CD14-positive monocyte (primary cell): ENCODE results near the gene APOBEC3H. TPM values are rescaled to one million over a fixed set of nuclear protein-coding genes. Genes with fewer than 3 reads are reported as not detected.
A peak's percentile ranks its signal among the peaks of the same experiment; 100 is the strongest.
"Not testable (repeated sequence)": the region's sequence is repeated elsewhere in the genome, so short reads cannot be mapped to it uniquely, and the experiment has no call there.

Experiments
- DNase-seq, 3 donors: peaks; one replicate each; pipeline ENCODE4 v3.0.0-alpha.2; 2011 to 2022
- H2AFZ ChIP-seq: 2 replicates; pipeline ENCODE4 v1.6.0; 2012; ENCODE audit warnings: mild to moderate bottlenecking, low read depth, low read length, inconsistent platforms; ENCODE audit not compliant: insufficient read depth, poor library complexity, severe bottlenecking
- H3K27ac ChIP-seq, 2 donors: 1 replicate in 1 of 2; 2 replicates in 1 of 2; pipeline ENCODE4 v1.5.1; 2012 to 2013; ENCODE audit warnings: low read length in 2 of 2, control low read depth in 1 of 2, inconsistent platforms in 1 of 2, low read depth in 1 of 2, mild to moderate bottlenecking in 1 of 2
- H3K27me3 ChIP-seq, 2 donors: one replicate each; pipeline versions ENCODE4 v1.6.0 to v1.6.1; 2011 to 2013; ENCODE audit warnings: low read length in 2 of 2; ENCODE audit not compliant: control insufficient read depth in 2 of 2, insufficient read depth in 2 of 2
- H3K36me3 ChIP-seq, 2 donors: replicated peaks in 1 of 2; 1 replicate in 1 of 2; 2 replicates in 1 of 2; pipeline versions ENCODE4 v1.5.1 to v1.6.1; 2012 to 2013; ENCODE audit warnings: low read length in 2 of 2, control low read depth in 1 of 2, inconsistent platforms in 1 of 2, mild to moderate bottlenecking in 1 of 2; ENCODE audit not compliant: insufficient read depth in 2 of 2, control insufficient read depth in 1 of 2
- H3K4me1 ChIP-seq, 2 donors: 1 replicate in 1 of 2; 2 replicates in 1 of 2; pipeline versions ENCODE4 v1.5.1 to v1.6.1; 2012 to 2013; ENCODE audit warnings: low read length in 2 of 2, control low read depth in 1 of 2, inconsistent platforms in 1 of 2, mild to moderate bottlenecking in 1 of 2, moderate library complexity in 1 of 2; ENCODE audit not compliant: insufficient read depth in 2 of 2, control insufficient read depth in 1 of 2
- H3K4me2 ChIP-seq: replicated peaks from 2 replicates; pipeline ENCODE3; 2012; ENCODE audit warnings: low read length, moderate library complexity, mild to moderate bottlenecking; ENCODE audit not compliant: poor library complexity, severe bottlenecking; ENCODE audit errors: extremely low read depth
- H3K4me3 ChIP-seq, 3 experiments: fragments of 200-600 bp in 1 of 3; sonication (generic) in 1 of 3; replicated peaks in 1 of 3; 1 replicate in 2 of 3; 2 replicates in 1 of 3; pipeline ENCODE4 v1.5.1; 2011 to 2013; ENCODE audit warnings: low read length in 3 of 3, mild to moderate bottlenecking in 3 of 3, control low read depth in 2 of 3, low read depth in 2 of 3, inconsistent platforms in 1 of 3, moderate library complexity in 1 of 3
- H3K79me2 ChIP-seq: 2 replicates; pipeline ENCODE4 v1.6.0; 2012; ENCODE audit warnings: mild to moderate bottlenecking, control low read depth, inconsistent platforms, low read length, moderate library complexity; ENCODE audit not compliant: insufficient read depth
- H3K9ac ChIP-seq: 2 replicates; pipeline ENCODE4 v1.6.0; 2017; ENCODE audit warnings: low read length, mild to moderate bottlenecking; ENCODE audit not compliant: insufficient read depth, poor library complexity, severe bottlenecking
- H3K9me3 ChIP-seq, 2 donors: replicated peaks in 1 of 2; 1 replicate in 1 of 2; 2 replicates in 1 of 2; pipeline versions ENCODE4 v1.5.1 to v1.6.1; 2012 to 2013; ENCODE audit warnings: low read length in 2 of 2, control low read depth in 1 of 2; ENCODE audit not compliant: control insufficient read depth in 1 of 2, insufficient read depth in 1 of 2
- H4K20me1 ChIP-seq: 2 replicates; pipeline ENCODE4 v1.6.0; 2012; ENCODE audit warnings: mild to moderate bottlenecking, low read length, control low read depth, moderate library complexity; ENCODE audit not compliant: insufficient read depth
- H3K27ac Mint-ChIP-seq, 7 donors: one replicate each; pipeline ENCODE4 v1.8.0; 2020; ENCODE audit warnings: mild to moderate bottlenecking in 7 of 7, mixed read lengths in 7 of 7, moderate library complexity in 6 of 7, inconsistent platforms in 2 of 7
- H3K27me3 Mint-ChIP-seq, 3 donors: one replicate each; pipeline ENCODE4 v1.8.0; 2021 to 2022; ENCODE audit warnings: low read depth in 3 of 3, mild to moderate bottlenecking in 3 of 3, mixed read lengths in 3 of 3, moderate library complexity in 3 of 3, inconsistent platforms in 1 of 3
- H3K36me3 Mint-ChIP-seq, 2 donors: one replicate each; pipeline ENCODE4 v1.8.0; 2020; ENCODE audit warnings: mixed read lengths in 2 of 2, inconsistent platforms in 1 of 2, mild to moderate bottlenecking in 1 of 2
- H3K4me1 Mint-ChIP-seq: one replicate; pipeline ENCODE4 v1.8.0; 2020; ENCODE audit warnings: mild to moderate bottlenecking, mixed read lengths
- H3K4me3 Mint-ChIP-seq, 2 donors: one replicate each; pipeline ENCODE4 v1.8.0; 2020; ENCODE audit warnings: mild to moderate bottlenecking in 2 of 2, mixed read lengths in 2 of 2, moderate library complexity in 1 of 2
- H3K9me3 Mint-ChIP-seq, 7 donors: one replicate each; pipeline ENCODE4 v1.8.0; 2020 to 2022; ENCODE audit warnings: mixed read lengths in 7 of 7, mild to moderate bottlenecking in 6 of 7, moderate library complexity in 6 of 7, inconsistent platforms in 2 of 7
- CTCF ChIP-seq: fragments of 200-600 bp; IDR thresholded peaks from one replicate; pipeline ENCODE4 v1.8.0; 2022; ENCODE audit warnings: antibody characterized with exemption, mild to moderate bottlenecking
- WGBS: methylation state at CpG from one replicate; pipeline ENCODE4 v1.1.5; 2013; ENCODE audit warnings: missing lambda C conversion rate; ENCODE audit not compliant: insufficient coverage; 5-methylcytosine and 5-hydroxymethylcytosine counted together
- intact Hi-C, 2 donors: fragments of 100-400 bp; cut with micrococcal nuclease; formaldehyde crosslinking; loops; one replicate each; pipeline versions ENCODE4 v1.15.0 to v1.15.1; 2023
- polyA plus RNA-seq, 3 donors: library from polyadenylated mRNA; depleted of rRNA in 1 of 3; unstranded in 2 of 3; stranded (reverse) in 1 of 3; fragments of 300-500 nt in 2 of 3; fragments of >200 nt in 1 of 3; fragmentation: Illumina TruSeq in 2 of 3; gene quantifications; 1 replicate in 2 of 3; 2 replicates in 1 of 3; pipeline ENCODE4 v1.2.3, GENCODE V29; 2012 to 2021

The APOBEC3H gene
- polyA plus RNA-seq, 3 donors, result 0.28 TPM; not detected in 2

DNA sequence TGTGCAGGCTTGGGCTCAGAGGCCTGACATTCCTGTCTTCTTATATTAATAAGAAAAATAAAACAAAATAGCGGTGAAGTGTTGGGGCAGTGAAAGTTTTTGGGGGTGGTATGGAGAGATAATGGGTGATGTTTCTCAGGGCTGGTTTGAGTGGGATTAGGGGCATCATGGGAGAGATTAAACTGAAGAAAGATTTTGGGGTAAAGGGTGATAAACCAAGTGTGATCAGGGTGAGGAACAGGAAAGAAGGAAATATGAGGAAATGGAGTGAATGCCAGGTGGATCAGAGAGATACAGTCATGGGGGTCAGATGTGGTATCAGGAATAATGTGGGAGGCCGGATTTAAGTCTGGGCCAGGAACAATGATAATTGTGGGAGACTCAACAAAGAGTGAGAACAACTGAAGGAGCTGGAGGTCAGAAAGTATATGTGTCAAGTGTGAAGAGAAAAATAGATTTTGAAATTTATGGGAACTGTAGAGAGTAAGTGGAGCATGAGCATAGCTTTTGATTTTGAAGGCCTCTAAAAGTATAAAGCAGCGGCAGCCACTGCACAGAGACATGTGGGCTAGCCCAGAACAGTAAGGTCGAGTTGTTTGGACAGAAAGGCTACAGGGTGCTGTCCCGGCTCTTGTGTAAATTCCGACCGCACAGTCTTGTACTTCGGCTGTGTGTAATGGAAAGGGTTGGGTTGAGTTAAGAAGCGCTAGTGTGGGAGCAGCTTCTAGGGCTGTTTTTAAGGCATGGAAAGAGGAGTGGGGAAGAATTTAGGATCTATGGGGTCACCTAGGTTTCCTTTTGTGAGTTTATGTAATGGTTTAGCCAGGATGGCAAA is 30.4 kb upstream of the APOBEC3H start:
- H3K79me2 ChIP-seq, H3K36me3 ChIP-seq, H3K9ac ChIP-seq, DNase-seq, H4K20me1 ChIP-seq, H2AFZ ChIP-seq, H3K4me3 Mint-ChIP-seq, H3K4me1 Mint-ChIP-seq, H3K27ac Mint-ChIP-seq, H3K9me3 ChIP-seq, H3K4me3 ChIP-seq, H3K4me1 ChIP-seq, H3K4me2 ChIP-seq, H3K27ac ChIP-seq, H3K27me3 ChIP-seq, intact Hi-C loops, H3K36me3 Mint-ChIP-seq, H3K9me3 Mint-ChIP-seq, H3K27me3 Mint-ChIP-seq: not testable (repeated sequence)
- WGBS, result 94% methylated on average over 5 of the region's 9 CpGs

GRCh38 chr22:39068033-39068785 is 28.8 kb upstream of the APOBEC3H start:
- no peak overlapping the region for H3K27ac ChIP-seq
- peaks cover 19 to 25% of the 10 kb centered on the region in 2 donors for H3K4me1 ChIP-seq
- H3K4me2 ChIP-seq, result no peak overlapping the region
- H3K36me3 ChIP-seq, result no peaks in the 10 kb centered on the region
- Mint-ChIP-seq H3K4me3 (no peak overlapping the region), H3K4me1 (peaks cover 14% of the 10 kb centered on the region), H3K36me3 (no peaks in the 10 kb centered on the region), H3K27ac (peak overlapping the region in 1 of 7 donors; percentile 27), H3K27me3 (peaks cover 0 to 4% (median 4%) of the 10 kb centered on the region in 3 donors), H3K9me3 (no peaks in the 10 kb centered on the region)
- H3K27me3 ChIP-seq, result no peaks in the 10 kb centered on the region
- no peak for DNase-seq
- no peaks in the 10 kb centered on the region for H4K20me1 ChIP-seq
- intact Hi-C loops, result no loop called here
- 89% methylated on average over 9 of the region's 13 CpGs for WGBS
- H3K79me2 ChIP-seq, result no peaks in the 10 kb centered on the region
- no peak overlapping the region for H2AFZ ChIP-seq
- no peak overlapping the region for H3K4me3 ChIP-seq
- no peak overlapping the region for H3K9ac ChIP-seq
- TF ChIP-seq CTCF, result no peak
- H3K9me3 ChIP-seq, result no peaks in the 10 kb centered on the region
